HT1080 (cell line): ENCODE results near the gene EIF3A. TPM values are rescaled to one million over a fixed set of nuclear protein-coding genes. Genes with fewer than 3 reads are reported as not detected.
"Not testable (repeated sequence)": the region's sequence is repeated elsewhere in the genome, so short reads cannot be mapped to it uniquely, and the experiment has no call there.

Experiments
- DNase-seq: peaks from one replicate; pipeline ENCODE4 v3.0.0-alpha.2; 2015; ENCODE audit warnings: low read depth
- total RNA-seq: library from RNA; depleted of rRNA; stranded (reverse); fragments of >200 nt; shearing (Covaris generic); gene quantifications from 2 replicates; pipeline ENCODE4 v1.2.3, GENCODE V29; 2014

Gene EIF3A
- total RNA-seq, 1 experiment from 2014 or later: 94.2 TPM

DNA sequence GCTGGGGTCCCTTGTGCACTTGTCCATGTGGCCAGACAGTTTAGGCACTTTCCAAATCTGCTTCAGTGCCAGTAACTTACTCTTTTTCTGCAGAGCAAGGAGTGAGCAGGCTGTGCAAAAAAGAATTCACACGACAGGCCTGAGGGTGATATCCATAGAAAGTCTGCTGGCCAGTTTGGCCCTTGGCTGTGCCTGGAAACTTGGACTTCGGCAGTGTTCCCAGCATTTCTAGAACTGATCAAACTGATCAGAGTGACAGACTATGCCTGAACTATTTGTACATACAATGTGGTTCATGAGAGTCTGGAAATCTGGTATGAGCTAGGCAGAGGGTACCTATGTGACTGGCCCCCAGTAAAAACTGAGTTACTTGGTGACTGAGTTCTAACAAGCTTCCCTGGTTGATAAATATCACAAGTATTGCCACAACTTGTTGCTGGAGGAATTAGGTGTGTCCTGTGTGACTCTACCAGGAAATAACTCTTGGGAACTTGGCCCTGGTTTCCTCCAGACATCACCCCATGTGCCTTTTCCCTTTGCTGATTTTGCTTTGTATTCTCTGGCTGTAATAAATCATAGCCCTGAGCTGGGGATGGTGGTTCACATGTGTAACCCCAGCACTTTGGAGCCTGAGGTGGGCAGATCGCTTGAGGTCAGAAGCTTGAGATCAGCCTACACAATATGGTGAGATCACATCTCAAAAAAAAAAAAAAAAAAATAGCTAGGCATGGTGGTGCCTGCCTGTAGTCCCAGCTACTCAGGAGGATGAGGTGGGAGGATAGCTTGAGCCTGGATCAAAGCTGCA, 20.0 kb upstream of the EIF3A start:
- no peak for DNase-seq

DNA sequence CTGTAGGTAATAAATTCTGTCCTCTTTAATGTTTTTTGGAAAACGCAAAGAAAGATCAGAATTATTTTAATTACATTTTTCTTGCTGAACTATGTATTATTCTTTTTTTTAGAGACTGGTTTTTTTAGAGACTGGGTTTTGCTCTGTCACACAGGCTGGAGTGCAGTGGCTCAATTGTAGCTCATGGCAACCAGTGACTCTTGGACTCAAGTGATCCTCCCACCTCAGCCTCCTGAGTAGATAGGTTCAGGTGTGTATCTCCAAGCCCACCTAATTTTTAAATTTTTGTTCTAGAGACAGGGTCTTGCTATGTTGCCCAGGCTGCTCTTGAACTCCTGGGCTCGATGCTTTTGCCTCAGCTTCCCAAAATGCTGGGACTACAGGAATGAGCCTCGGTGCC, 18.0 kb upstream of the EIF3A start:
- no peak for DNase-seq

DNA sequence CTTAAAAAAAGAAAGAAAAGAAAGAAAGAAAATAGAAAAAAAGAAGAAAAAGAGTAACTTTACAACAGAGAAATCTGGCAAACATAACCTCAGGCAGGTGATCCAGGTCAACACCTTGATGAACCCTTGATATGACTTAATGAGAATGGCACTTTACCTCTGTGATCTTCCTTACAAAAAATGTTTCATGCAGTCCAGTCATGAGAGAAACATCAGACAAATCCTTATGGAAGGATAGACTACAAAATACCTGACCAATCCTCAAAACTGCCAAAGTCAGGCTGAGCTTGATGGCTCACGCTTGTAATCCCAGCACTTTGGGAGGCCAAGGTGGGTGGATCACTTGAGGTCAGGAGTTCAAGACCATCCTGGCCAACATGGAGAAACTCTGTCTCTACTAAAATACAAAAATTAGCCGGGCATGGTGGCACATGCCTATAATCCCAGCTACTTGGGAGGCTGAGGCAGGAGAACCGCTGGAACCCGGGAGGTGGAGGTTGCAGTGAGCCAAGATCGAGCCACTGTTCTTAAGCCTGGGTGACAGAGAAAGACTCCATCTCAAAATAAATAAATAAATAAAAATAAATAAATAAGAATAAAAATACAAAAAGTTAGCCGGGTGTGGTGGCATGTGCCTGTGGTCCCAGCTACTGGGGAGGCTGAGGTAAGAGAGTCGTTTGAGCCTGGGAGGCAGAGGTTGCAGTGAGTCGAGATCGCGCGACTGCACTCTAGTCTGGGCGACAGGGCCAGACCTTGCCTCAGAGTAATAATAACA, 16.2 kb upstream of the EIF3A start:
- DNase-seq: not testable (repeated sequence)

DNA sequence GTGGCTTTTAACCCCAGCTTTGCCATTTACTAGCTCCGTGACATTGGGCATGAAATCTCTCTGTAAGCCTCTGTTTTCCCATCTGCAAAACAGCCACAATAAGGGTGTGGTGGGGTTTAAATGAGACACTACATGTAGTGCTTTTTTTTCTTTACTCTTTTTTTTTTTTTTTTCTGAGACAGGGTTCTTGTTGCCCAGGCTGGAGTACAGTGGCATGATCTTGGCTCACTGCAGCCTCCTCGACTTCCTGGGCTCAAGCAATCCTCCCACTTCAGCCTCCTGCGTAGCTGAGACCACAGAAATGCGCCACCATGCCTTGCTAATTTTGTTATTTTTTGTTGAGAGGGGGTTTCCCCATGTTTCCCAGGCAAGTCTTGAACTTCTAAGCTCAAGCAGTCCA, 15.0 kb upstream of the EIF3A start:
- no peak for DNase-seq

DNA sequence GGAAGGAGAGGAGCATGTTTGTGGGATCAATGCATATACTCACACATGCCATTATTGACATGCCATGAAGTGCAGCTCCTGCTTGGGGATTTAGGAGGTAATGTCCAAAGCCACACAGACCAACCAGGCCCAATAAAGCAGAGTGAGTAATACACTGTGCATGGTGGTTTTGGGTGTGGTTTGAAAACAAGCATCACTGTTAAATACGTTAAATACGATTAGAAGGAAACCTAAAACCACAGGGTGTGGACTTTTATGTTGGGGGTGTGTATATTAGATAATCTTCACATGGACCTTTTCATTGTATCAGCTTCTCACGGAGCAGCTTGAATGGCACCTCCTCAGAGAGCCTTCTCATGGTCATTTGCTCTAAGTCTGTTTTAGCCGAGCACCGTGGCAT, 10.4 kb upstream of the EIF3A start:
- DNase-seq: peak; percentile 95

DNA sequence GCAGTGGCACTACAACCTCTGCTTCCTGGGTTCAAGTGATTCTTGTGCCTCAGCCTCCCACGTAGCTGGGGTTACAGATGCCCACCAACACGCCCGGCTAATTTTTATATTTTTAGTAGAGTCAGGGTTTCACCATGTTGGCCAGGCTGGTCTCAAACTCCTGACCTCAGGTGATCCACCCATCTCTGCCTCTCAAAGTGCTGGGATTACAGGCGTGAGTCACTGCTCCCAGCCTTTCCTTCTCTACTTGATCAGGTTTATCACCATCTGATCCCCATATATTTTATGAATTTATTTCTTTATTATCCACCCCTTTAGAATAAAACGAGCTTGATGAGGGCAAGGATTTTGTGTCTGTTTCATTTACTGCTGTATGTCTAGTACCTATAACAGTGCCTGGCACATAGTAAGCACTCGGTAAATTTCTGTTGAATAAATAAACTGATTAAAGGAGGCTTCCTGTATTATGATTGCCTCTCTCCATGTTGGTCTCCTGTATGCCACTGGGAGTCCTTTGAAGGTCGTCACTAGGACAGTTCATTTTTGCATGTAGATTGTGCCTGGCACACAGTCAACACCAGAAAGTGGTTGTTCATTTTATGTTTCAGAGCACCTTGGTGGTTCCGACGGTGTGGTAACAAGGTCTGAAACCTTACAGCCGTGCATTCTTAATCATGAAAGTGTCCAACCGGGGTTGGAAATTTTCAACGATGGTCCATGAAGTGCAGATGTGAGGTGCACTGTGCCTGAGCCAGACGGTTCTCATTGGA, 9.6 kb upstream of the EIF3A start:
- peak; percentile 30 for DNase-seq

DNA sequence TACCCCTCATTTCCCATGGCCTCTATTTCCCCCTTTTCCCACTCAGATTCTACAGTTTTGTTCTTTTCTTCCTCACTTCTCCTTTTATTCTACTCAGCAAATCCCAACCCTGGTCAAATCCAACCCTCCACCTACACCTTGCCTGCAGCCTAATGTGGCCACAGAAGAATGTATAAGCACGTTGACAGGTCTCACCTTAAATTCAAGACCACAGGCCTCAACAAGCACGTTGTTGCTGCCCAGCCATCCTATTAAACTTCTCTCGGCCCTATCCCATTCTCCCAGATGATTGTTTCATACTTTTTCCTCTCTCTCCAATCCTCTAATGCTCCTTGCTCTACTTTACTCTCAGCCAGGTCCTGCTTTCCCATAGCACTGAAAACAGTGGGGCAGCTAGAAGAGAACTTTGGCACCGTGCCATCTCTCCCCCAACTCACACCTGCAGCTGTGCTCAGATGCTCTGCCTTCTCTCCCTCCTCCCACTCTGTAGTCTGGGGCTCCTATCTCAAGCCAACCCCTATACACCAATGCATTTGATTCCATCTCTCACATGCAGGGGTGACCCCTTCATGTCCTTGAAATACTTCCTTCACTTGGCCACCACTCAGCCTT, 6.8 kb upstream of the EIF3A start:
- DNase-seq: no peak

DNA sequence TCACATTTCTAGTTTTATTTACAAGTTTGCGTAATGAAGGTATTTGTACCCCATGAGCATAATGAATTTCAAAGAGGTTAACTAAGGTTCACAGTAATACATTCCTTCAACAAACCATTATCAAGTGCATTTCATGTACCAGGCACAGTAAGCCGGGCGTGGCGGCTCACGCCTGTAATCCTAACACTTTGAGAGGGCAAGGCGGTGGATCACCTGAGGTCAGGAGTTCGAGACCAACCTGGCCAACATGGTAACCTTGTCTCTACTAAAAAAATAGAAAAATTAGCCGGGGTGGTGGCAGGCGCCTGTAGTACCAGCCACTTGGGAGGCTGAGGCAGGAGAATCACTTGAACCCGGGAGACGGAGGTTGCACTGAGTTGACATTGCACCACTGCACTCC, 4.3 kb upstream of the EIF3A start:
- no peak for DNase-seq

DNA sequence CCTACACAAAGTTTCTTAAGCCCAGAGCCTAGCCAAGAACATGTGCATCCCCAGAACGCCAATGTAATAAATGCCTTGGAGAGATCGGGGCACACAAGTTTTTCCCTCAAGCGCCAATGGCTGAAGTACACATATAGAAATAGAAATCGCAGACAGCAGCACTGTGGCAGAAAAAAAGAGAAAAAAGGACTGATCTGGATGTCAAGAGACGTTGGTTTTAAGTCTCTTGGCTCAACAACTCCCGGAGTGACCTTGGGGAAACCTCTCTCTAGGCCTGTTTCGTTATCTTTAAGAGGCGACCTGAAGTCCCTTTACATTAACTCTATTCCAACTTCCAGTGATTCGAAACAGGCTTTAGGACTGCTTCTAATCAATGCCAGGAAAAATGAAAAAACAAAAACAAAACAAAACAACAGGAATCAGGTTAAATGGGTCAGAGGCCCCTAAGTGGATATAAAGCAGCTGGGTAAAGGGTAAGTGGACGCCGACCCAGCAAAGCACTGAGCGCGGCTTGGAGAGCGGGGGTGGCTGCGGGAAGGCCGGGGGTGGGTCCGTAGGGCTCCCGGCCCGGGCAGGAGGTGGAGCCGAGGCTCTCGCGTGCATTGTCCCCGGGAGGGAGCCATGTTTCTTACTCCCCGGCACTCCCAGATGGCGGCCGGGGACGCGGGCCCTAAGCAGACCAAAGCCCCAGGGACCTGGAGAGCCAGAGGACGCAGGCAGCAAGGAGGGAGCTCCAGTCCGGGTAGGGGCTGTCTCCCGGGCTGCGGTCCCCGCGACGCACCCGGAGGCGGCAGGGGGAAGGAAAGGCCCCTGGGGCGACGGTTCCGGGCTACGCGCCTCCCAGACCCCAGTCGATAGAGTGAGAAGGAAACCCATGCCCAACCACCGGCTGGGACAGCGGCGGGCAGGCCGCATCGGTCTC, 757 bp downstream of the EIF3A start:
- peak; percentile 64 for DNase-seq

DNA sequence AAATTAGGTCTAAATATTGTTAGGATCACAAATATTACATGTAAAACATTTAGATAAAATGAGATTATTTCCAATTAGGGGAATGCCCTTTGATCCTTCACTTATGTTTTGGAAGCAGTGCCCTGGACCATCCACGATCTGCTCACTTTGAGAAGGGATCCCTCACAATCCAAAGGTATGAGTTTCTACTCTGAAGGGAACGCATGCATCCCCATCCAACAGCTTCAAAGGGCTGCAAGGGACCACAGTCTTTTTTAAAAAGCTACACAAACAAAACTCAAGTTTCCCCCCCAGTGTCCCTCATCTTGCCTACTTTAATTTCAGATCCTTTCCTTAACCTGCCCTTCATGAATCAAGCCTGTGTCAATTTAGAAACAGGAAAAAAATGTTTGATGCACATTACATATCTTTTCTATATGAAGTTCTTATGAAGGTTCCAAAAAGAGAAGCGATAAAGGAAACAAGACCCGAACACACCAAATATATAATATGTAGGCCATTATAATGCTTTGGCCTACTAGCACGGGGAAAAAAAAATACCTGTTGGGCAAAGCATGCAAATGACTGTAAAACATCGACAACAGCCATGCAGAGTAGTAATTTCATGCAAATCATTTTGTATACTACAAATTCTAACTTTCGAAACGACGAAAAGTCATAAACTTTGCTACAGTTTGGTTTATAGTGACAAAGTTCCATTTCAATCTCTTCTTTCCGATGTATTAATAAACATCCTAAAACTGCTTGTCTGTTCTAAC, 2.0 kb downstream of the EIF3A start:
- DNase-seq: peak; percentile 8

DNA sequence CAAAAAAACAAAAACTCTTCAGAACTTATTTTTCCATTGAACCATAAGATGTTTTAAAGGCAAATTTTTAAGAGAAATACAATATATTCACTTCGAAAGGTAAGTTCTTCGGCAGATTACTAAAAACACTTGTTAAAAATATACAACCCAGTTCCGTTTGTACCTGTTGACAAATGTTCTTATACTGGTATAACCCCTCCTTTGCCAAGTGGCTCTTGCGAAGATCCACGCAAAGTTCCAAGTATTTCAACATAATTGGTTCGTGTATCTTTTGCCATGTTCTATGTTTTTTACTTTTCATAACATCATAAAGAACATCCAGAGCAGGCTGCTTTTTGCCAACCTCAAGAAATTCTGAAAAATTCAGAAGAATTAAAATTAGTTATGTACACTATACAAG, 7.0 kb downstream of the EIF3A start:
- DNase-seq: no peak

DNA sequence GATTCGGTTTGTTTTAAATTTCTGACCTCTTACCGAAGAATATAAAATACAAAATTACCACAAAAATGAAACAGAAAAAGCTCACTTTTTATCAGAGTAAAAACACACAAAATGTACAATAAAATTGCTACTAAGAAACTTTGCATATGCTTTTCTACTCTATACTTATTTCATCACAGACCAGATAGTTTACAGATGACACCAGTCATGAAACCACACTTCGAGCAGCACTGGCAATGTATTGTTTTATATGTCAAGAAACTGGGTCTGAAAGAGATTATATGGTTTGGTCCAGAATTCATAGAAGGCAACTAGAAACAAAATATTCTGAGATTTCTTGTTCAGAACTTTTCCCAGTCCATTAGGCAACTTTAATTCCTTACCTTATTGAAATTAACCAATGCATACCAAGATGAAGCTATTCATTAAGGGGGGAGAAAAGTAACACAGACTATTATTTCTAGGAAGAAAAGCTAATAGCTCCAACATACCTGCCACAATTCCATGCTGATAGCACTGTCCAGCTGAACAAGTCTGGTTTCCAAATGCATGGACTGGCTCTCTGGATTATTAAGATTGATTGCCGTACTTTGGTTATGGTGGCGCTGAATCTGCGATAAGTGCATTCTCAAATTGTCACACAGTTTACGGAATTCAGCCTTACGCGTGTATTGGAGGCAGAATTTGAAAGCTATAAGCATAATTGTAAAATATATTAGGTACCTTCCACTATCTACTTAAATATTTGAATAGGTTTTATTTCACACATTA, 10.0 kb downstream of the EIF3A start:
- DNase-seq: no peak

DNA sequence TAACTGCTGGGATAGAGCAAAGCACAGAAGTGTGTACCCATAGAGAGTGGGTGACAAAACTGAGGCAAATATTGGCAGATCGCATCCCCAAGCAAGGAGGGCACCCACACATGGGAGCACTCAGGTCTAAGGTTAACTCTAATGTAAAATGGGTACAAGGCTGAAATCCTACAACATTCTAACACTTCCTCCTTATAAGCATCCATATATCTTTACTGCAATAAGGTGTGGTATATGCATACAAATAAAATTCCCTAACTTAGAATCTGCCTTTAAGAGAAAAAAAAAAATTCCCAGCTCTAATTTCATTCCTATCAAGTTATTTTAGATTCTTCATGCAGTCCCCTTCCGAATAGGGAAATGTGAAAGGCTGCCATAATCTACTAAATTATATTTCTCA, 18.7 kb downstream of the EIF3A start:
- no peak for DNase-seq

DNA sequence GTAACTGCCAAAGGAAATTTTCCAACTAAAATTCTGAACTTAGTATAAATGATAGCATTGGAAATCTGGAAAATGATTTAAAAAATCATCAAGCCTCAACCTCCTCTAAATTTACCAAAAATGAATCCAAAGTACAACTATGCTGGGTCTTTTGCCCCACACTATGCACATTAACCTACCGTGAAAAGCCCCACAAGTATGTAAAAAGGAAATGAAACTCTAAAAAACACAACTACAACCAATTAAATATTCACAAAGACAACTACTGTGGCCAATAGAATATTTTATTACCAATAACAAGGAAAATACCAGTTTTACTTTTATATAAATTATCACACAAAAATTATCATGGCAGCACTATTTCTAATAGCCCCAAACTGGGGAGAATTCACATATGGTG, 19.3 kb downstream of the EIF3A start:
- DNase-seq: no peak

DNA sequence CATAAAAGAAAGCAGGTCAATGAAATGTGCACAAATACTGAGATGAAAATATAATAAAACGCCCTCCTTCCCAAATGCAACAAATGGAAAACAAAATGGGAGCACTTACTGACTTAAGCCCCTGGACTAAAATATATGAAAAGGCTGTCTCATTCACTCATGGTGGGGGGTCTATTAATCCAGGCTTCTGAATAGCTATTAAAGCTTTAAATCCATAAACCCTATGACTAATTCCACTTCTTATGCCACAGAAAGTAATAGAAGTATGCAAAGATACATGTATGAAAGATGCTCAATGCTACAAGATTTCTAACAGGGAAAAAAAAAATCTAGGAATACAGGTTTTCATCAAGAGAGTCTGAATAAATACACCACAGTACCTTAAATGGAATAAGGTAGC, 20.5 kb downstream of the EIF3A start:
- no peak for DNase-seq

DNA sequence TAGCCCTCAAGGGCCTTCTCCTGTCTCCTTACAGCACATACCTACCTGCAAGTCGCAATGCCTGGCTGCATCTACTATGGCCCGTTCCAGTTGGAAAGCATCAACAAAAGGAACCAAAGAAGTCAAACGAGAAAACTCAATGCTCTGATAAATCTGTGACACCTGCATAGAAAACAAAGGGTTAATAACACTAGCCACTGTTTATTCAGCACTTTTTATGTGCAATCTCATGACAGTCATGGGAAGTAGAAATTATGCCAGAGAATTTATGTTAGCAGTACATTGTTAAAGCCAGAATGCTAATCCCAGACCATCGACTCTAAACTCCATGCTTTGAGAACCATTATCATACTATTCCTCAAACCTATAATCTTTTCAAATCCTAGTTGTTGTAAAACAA, 21.1 kb downstream of the EIF3A start:
- no peak for DNase-seq

DNA sequence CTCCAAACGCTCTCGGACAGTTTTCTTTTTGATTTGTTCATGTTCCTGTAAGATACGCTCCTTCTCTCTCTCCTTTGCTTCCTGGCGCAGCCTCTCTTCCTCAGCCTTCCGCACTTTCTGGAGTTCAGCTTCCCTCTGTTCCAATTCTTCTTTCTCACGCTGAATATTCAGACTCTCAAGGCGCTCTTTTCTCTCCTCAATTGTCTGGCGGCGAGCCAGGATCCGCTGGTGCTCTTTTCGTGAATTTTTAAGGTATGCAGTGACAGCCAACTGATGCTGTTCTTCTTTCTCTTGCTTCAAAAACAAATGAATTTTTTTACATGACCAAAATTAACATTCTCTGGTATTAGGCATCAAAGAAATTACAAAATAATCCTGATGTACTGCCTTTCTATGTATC, 22.6 kb downstream of the EIF3A start:
- no peak for DNase-seq

DNA sequence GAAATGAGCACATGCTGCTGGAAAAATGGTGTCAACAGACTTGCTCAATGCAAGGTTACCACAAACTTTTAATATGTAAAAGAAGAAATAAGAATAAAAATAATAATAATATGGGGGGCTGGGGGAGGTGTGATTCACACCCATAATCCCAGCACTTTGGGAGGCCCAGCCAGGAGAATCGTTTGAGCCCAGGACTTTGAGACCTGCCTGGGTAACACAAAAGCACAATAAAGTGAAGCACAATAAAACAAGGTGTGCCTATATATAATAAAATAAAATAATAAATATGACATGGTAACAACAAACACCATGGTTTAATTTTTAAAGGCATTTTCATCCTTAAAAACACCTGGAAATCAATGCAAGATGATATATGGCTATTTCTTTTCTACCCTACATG, 25.1 kb downstream of the EIF3A start:
- DNase-seq: no peak

DNA sequence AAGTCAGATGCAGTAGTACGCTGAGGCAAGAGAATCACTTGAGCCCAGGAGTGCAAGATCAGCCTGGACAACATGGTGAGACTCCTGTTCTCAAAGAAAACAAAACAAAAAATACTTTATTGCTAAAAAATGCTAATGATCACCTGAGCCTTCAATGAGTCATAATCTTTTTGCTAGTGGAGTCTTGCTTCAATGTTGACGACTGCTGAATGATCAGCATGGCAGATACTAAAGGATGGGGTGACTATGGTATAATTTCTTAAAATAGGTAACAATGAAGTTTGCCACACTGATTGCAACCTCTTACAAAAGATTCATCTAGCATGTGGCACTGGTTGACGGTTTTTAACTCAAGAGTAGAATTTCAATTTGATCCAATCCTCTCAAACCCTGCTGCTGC, 28.8 kb downstream of the EIF3A start:
- no peak for DNase-seq
